HEK293 (cell line): ENCODE results near the gene PDF.

Source experiments
- CTCF ChIP-seq: fragments of 450-650 bp; formaldehyde crosslinking; IDR thresholded peaks from 2 replicates; pipeline ENCODE4 v1.5.1; 2016; ENCODE audit warnings: missing biosample characterization, missing genetic modification characterization
- PATZ1 ChIP-seq: fragments of 450-650 bp; formaldehyde crosslinking; IDR thresholded peaks from 2 replicates; pipeline ENCODE4 v1.5.1; 2016; ENCODE audit warnings: missing biosample characterization, missing genetic modification characterization
- TCF7L2 ChIP-seq: IDR thresholded peaks from 2 replicates; pipeline ENCODE4 v1.6.1; 2011; ENCODE audit warnings: low read depth, mild to moderate bottlenecking, inconsistent platforms, low read length, moderate library complexity, borderline replicate concordance
- ZBTB49 ChIP-seq: fragments of 450-650 bp; formaldehyde crosslinking; IDR thresholded peaks from 2 replicates; pipeline ENCODE4 v1.5.1; 2016; ENCODE audit warnings: missing biosample characterization, missing genetic modification characterization, low read depth
- ZNF138 ChIP-seq: fragments of 450-650 bp; formaldehyde crosslinking; IDR thresholded peaks from 2 replicates; pipeline ENCODE4 v1.5.1; 2016; ENCODE audit warnings: missing biosample characterization, missing genetic modification characterization, borderline replicate concordance
- ZNF16 ChIP-seq: fragments of 450-650 bp; formaldehyde crosslinking; IDR thresholded peaks from 2 replicates; pipeline ENCODE4 v1.5.1; 2016; ENCODE audit warnings: low read depth, missing biosample characterization, missing genetic modification characterization

- TF ChIP-seq ZBTB49 (tag by site-specific recombination) (no peak), TCF7L2 (no peak), CTCF (no peak), ZNF138 (no peak), ZNF16 (tag by site-specific recombination) (no peak), PATZ1 (tag by site-specific recombination) (no peak)
Measured at GRCh38 chr16:69283851-69284250, 46.5 kb downstream of the PDF start.
